Fibroblast of mammary gland (primary cell): ENCODE results near the gene NGLY1.
A peak's percentile ranks its signal among the peaks of the same experiment; 100 is the strongest.

Experiments used
- DNase-seq: peaks from one replicate; pipeline ENCODE4 v3.0.0-alpha.2; 2010; ENCODE audit warnings: low read depth
- H3K4me3 ChIP-seq: 2 replicates; pipeline ENCODE4 v1.5.1; 2011; ENCODE audit warnings: low read depth, mild to moderate bottlenecking, low read length, moderate library complexity; ENCODE audit not compliant: control insufficient read depth
- TF ChIP-seq, protein P1 (sequence below): conservative IDR thresholded peaks from 2 replicates; pipeline ENCODE4 v1.5.1; 2011; ENCODE audit warnings: low read depth, low read length, inconsistent platforms; ENCODE audit not compliant: control insufficient read depth, insufficient read depth

Gene NGLY1

DNA sequence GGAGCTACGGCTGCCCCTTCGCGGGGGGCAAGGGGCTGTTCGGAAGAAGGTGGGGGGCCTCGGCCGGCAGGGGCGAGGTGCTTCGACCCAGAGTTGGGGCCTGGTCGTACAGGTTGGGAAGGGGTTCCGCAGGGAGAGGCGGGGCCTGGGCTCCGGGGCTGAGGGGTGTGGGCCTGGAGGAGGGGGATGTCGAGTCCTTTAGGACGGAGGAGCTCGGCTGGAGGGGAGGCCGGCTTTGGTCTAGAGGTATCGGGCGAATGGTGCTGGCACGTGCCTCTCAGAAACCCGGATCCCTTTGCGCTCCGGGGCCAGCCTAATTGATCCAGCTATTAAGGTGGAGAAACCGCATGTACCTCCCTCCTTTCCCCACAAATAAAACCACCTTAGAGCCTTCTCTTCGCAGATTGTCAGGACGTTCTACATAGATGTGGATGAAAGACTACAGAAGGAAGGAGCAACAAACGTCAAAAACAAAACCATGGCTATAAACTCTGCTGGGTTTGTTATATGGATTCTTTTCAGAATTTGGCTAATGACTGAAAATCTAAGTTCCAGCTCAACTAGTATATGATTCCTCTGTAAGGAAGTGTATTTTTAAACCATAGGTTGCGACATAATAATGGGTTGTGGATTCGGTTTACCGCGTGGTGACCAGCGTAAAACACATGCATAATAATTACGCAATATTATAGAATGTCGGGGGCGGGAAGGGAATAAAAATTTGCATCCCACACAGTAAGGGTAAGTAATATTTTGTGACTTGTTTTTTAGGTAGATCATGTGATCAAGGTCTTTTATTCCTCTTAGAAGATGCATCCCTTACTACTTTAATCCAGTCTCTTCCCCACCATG lies 644 bp upstream of the NGLY1 start:
- TF ChIP-seq, protein P1, sequence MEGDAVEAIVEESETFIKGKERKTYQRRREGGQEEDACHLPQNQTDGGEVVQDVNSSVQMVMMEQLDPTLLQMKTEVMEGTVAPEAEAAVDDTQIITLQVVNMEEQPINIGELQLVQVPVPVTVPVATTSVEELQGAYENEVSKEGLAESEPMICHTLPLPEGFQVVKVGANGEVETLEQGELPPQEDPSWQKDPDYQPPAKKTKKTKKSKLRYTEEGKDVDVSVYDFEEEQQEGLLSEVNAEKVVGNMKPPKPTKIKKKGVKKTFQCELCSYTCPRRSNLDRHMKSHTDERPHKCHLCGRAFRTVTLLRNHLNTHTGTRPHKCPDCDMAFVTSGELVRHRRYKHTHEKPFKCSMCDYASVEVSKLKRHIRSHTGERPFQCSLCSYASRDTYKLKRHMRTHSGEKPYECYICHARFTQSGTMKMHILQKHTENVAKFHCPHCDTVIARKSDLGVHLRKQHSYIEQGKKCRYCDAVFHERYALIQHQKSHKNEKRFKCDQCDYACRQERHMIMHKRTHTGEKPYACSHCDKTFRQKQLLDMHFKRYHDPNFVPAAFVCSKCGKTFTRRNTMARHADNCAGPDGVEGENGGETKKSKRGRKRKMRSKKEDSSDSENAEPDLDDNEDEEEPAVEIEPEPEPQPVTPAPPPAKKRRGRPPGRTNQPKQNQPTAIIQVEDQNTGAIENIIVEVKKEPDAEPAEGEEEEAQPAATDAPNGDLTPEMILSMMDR: no peak
- peak; percentile 71 for DNase-seq
- peak overlapping the region; percentile 73 for H3K4me3 ChIP-seq

DNA sequence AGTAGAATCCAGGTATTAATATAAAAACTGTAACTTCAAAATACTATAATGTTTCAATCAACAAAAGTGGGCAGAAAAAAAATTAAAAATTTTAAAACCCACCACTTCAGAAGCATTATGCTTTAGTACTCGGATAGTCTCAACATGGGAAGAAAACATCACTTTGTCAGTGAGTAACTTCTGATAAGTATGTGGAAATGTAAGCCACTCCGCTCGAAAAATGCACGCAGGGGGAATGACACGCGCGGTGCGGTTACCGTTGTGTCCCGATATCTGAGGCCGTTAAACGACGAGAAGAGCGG lies 656 bp downstream of the NGLY1 start:
- DNase-seq: no peak
- peak overlapping the region; percentile 82 for H3K4me3 ChIP-seq
- TF ChIP-seq, protein P1: no peak

DNA sequence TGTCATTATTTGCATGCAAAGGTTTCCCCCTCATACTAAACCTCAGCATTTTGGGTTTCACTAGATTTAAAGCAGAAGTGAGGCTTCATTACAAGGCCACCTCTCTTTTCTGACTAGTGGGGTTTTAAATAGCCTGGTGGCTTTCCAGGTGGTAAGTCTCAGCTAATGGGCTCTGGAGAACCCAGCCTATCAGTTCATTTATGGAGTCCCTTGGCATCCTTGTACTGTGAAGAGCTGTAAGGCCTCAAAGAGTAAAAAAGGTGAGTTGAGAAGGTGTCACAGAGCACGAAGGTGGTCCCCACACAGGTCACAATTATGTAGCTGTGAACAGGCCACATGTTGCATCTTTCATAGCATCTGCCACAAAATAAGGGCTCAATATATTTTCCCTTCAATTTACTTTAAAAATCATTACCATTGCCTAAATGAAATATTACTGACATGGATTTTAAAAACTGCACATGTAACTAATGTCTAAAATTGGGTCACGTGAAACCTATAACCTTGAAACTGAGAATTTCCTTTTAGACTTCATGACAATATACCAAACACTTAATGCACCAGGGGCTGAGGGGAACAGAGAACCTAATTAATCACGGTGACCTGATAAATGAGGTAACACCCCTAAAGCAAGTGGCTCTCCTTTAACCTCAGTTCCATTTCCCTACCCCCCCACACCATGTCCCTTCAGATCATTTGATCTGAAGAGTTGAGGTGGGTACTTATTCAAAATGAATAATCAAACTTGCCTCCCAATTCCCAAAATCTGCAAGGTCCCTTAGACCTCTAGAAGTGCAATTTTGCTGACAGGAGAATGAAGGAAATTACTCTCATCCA lies 1.3 kb downstream of the NGLY1 start:
- TF ChIP-seq, protein P1: no peak
- DNase-seq: no peak
- peak overlapping the region; percentile 82 for H3K4me3 ChIP-seq

DNA sequence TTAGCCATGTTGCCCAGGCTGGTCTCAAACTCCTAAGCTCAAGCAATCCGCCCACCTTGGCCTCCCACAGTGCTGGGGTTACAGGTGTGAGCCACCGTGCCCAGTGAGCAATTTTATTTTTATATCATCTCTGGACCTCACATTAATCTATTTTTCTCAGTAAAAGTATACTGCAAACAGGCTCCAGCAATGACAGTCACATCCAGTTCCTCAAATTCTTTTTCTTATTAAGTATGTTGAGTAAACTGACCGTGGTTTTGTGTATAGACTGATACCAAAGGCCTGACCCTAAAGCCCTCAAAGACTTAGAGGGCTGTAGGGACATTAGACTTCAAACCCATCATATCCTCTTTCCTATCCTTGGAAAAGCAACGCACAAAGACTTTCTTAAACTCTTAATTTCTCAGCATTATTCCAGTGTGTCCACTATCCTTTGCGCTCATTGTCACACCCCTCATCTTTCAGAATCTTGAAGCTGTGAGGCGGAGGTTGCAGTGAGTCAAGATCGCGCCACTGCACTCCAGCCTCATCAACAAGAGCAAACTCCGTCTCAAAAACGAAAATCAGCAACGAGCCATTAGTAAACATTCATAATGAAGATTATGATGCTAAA lies 2.0 kb downstream of the NGLY1 start:
- no peak overlapping the region for H3K4me3 ChIP-seq
- TF ChIP-seq, protein P1: no peak
- no peak for DNase-seq

DNA sequence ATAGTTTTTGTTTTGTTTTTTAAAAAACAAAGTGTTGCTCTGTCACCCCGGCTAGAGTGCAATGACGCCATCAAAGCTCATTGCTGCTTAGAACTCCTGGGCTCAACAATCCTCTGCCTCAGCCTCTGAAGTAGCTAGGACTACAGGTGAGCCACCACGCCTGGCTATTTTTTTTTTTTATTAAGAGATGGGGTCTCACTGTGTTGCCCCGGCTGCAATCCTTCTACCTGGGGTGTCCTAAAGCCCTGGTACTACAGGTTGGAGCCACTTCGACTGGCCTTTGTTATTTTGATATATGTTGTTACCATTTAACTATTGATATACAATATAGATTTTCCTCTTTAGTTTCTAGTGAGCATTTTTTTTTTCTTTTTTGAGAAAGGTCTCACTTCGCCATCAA lies 2.6 kb downstream of the NGLY1 start:
- no peak for DNase-seq
- H3K4me3 ChIP-seq: no peak overlapping the region
- TF ChIP-seq, protein P1: no peak

DNA sequence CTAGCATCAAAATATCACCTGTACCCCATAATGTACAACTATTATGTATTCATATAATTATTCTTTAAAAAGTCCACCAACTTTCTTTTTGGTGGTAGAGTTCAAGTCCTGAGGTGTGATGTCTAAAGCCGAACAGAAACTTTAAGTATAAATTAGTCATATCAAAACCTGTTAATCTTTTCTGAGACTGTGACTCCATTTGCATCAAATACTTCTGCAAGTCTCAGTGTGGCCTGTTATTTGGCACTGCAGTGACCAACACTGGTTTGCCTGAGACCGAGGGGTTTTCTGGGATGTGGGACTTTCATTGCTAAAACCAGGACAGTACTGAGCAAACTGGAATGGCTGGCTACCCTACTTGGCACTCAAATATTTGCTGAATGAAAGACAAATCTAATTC lies 7.3 kb downstream of the NGLY1 start:
- DNase-seq: no peak
- H3K4me3 ChIP-seq: no peak overlapping the region
- TF ChIP-seq, protein P1: no peak
